IPS-18a (cell line): ENCODE measurements around the gene TUBA8.
"Not testable (repeated sequence)": the region's sequence is repeated elsewhere in the genome, so short reads cannot be mapped to it uniquely, and the experiment has no call there.

Source experiments
- H3K27ac ChIP-seq: one replicate; pipeline ENCODE4 v1.5.1; 2013; ENCODE audit warnings: low read length
- H3K27me3 ChIP-seq: one replicate; pipeline ENCODE4 v1.6.1; 2013; ENCODE audit warnings: mild to moderate bottlenecking, low read length; ENCODE audit not compliant: control insufficient read depth, insufficient read depth
- H3K36me3 ChIP-seq: one replicate; pipeline ENCODE4 v1.6.1; 2013; ENCODE audit warnings: low read depth, low read length; ENCODE audit not compliant: control insufficient read depth
- H3K4me1 ChIP-seq: one replicate; pipeline ENCODE4 v1.6.1; 2013; ENCODE audit warnings: low read depth, low read length; ENCODE audit not compliant: control insufficient read depth
- H3K4me3 ChIP-seq: one replicate; pipeline ENCODE4 v1.5.1; 2013; ENCODE audit warnings: low read length
- H3K9ac ChIP-seq: one replicate; pipeline ENCODE4 v1.6.1; 2013; ENCODE audit warnings: mild to moderate bottlenecking, low read length, moderate library complexity
- H3K9me3 ChIP-seq: one replicate; pipeline ENCODE4 v1.6.1; 2013; ENCODE audit warnings: low read depth, low read length; ENCODE audit not compliant: control insufficient read depth

Gene TUBA8

DNA sequence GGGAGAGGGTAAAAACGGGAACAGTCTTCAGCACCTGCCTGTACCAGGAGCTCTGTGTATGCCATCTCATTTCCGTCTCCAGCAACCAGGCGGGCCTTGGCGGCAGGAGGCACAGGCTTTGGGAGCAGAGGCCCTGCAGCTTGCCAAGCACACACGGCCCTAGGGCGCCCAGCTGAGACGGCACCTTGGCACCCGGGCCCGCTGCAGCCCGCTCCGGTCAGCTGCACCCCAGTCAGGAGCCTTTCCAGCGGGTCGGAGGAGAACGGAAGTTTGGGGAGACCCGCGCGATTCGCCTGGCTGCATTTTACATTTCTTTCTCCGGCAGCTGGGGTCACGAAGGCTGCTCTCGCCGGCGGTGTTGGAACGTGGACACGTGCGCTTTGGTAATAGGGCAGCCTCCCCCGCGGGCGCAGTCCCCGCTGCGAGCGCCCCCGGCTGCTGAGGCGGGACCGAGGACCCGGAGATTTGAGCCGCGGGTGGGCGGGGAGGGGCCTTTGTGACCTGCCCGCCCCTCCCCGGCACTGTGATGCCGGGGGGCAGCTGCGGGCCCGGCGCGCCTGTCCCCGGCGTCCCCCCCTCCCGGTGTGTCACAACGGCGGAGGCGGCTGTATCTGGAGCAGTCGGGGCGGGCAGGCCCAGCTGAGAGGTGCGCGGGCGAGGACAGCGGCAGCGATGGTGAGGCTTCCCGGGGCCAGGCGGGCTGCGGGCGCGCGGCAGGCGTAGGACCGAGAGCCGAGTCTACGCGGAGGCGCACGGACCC is at the start of gene TUBA8:
Gene TUBA8, plus strand, starts transcription at position 616 of the 760 bp plus-strand sequence. Its CDS starts 57 bp downstream, at position 673.
- peaks cover 37% of the 10 kb centered on the region for H3K27me3 ChIP-seq
- no peak within 1 kb of the TSS for H3K27ac ChIP-seq
- H3K9ac ChIP-seq: no peak within 1 kb of the TSS
- no peaks in the 10 kb centered on the region for H3K36me3 ChIP-seq
- H3K9me3 ChIP-seq: no peaks in the 10 kb centered on the region
- peaks cover 5% of the 10 kb centered on the region for H3K4me1 ChIP-seq
- peak within 1 kb of the TSS; percentile 49 for H3K4me3 ChIP-seq

- Histone ChIP-seq H3K36me3 (no peaks in the 10 kb centered on the region), H3K27me3 (no peaks in the 10 kb centered on the region), H3K4me3 (no peak overlapping the region), H3K4me1 (no peaks in the 10 kb centered on the region), H3K9me3 (no peaks in the 10 kb centered on the region), H3K27ac (no peak overlapping the region), H3K9ac (no peak overlapping the region)
Measured at GRCh38 chr22:18062421-18062820, 48.2 kb upstream of the TUBA8 start.

- H3K9me3 ChIP-seq: no peaks in the 10 kb centered on the region
- no peaks in the 10 kb centered on the region for H3K27me3 ChIP-seq
- no peak overlapping the region for H3K9ac ChIP-seq
- no peak overlapping the region for H3K27ac ChIP-seq
- no peaks in the 10 kb centered on the region for H3K36me3 ChIP-seq
- no peak overlapping the region for H3K4me3 ChIP-seq
- no peaks in the 10 kb centered on the region for H3K4me1 ChIP-seq
Measured at GRCh38 chr22:18063306-18063705, 47.3 kb upstream of the TUBA8 start.

- not testable (repeated sequence) for H3K27me3 ChIP-seq, H3K27ac ChIP-seq, H3K9me3 ChIP-seq, H3K4me3 ChIP-seq, H3K36me3 ChIP-seq, H3K4me1 ChIP-seq, H3K9ac ChIP-seq
Measured at GRCh38 chr22:18063715-18064114, 46.9 kb upstream of the TUBA8 start.

DNA sequence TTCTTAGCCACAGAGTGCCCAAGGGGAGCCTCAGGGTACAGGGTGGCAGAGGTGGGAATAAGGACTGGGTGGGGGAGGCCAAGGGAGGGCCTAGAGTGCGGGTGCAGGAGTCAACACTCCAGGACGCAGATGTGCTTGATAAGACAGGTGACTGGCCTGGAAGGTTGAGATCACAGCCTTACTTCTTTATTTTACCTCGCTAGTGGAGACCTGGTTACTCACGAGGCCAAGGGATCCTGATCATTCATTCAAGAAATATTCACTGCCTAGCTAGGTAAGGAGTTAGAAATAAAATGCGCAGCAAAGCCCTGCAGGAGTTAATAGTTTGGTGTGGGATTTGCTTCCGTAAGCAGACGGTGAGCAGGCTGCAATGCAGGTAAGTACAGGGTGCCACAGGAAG is 46.0 kb upstream of the TUBA8 start:
- Histone ChIP-seq H3K36me3 (no peaks in the 10 kb centered on the region), H3K4me3 (no peak overlapping the region), H3K9ac (no peak overlapping the region), H3K9me3 (no peaks in the 10 kb centered on the region), H3K4me1 (no peaks in the 10 kb centered on the region), H3K27ac (no peak overlapping the region), H3K27me3 (no peaks in the 10 kb centered on the region)

GRCh38 chr22:18065256-18065655 is 45.4 kb upstream of the TUBA8 start:
- Histone ChIP-seq H3K36me3 (no peaks in the 10 kb centered on the region), H3K27ac (no peak overlapping the region), H3K9me3 (no peaks in the 10 kb centered on the region), H3K4me3 (no peak overlapping the region), H3K9ac (no peak overlapping the region), H3K27me3 (no peaks in the 10 kb centered on the region), H3K4me1 (no peaks in the 10 kb centered on the region)

DNA sequence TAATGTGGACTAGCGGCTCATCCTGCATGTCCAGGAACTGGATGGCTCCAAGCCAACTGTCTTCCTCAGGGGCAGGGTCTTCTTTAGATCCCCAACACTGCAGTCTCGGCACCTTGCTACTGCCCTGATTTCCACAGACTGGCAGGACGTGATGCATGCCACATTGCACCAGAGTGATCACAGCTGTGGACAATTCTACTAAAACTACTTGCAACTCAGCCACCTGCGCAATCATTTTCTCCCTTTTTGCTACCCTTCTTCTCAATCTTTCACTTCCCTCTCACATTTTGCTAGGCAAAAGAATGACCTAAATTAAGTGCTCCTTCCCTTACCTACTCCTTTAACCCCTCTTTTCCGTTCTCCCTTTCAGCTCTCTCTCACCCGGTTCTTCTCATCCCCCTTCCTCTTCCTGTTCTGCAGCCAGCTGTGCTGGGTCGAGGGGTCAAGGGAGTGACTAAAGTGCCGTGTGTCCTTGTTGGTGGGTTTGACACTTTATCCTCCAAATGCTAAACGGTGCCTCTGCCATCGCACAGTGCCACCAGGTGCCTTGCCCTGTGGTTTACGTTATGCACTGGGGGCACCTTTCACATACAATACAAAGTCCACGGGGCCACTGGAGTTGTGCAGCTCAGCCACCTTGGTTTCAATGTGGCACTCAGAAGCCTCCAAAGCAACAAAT is 44.3 kb upstream of the TUBA8 start:
- Histone ChIP-seq H3K4me3 (no peak overlapping the region), H3K27me3 (no peaks in the 10 kb centered on the region), H3K36me3 (no peaks in the 10 kb centered on the region), H3K4me1 (no peaks in the 10 kb centered on the region), H3K9ac (no peak overlapping the region), H3K27ac (no peak overlapping the region), H3K9me3 (no peaks in the 10 kb centered on the region)

GRCh38 chr22:18067121-18067520 is 43.5 kb upstream of the TUBA8 start:
- H3K4me3 ChIP-seq: no peak overlapping the region
- no peaks in the 10 kb centered on the region for H3K36me3 ChIP-seq
- no peak overlapping the region for H3K9ac ChIP-seq
- H3K27me3 ChIP-seq: no peaks in the 10 kb centered on the region
- no peaks in the 10 kb centered on the region for H3K9me3 ChIP-seq
- H3K4me1 ChIP-seq: no peaks in the 10 kb centered on the region
- no peak overlapping the region for H3K27ac ChIP-seq

- H3K9ac ChIP-seq: no peak overlapping the region
- no peaks in the 10 kb centered on the region for H3K4me1 ChIP-seq
- H3K27me3 ChIP-seq: no peaks in the 10 kb centered on the region
- H3K36me3 ChIP-seq: no peaks in the 10 kb centered on the region
- H3K27ac ChIP-seq: no peak overlapping the region
- no peaks in the 10 kb centered on the region for H3K9me3 ChIP-seq
- no peak overlapping the region for H3K4me3 ChIP-seq
Measured at GRCh38 chr22:18067548-18068341, 42.9 kb upstream of the TUBA8 start.

DNA sequence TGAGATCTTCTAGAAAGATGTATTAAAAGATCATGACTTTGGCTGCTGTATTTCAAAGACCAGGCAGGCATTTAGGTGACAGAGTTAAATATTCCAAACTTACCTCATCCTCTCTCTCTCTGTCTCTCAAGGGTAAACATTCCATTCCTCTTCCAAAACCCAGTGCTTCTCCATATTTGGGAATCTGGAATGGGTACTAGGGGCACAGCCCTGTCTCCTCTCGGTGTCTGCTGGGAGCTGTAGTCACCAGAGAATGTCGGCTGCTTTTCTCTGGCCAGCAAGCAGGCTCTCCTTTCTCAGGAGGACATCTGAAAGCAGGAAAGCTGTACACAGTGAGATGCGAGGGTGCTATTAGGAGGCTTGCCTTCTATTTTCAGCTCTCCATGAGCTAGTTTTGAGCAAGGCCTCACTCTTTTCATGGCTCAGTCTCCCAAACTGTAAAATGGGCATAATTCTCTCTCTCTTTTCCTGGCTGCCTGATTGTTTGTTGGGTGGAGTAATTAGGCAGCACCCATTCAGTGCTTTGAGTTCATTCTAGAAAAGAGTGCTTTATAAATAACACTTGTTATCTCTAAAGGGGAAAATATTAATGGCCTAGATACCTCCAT is 42.1 kb upstream of the TUBA8 start:
- H3K9me3 ChIP-seq: no peaks in the 10 kb centered on the region
- no peak overlapping the region for H3K9ac ChIP-seq
- H3K27me3 ChIP-seq: no peaks in the 10 kb centered on the region
- no peak overlapping the region for H3K27ac ChIP-seq
- H3K4me3 ChIP-seq: no peak overlapping the region
- H3K36me3 ChIP-seq: no peaks in the 10 kb centered on the region
- H3K4me1 ChIP-seq: no peaks in the 10 kb centered on the region

- Histone ChIP-seq H3K27me3 (no peaks in the 10 kb centered on the region), H3K36me3 (no peaks in the 10 kb centered on the region), H3K4me1 (no peaks in the 10 kb centered on the region), H3K9ac (no peak overlapping the region), H3K27ac (no peak overlapping the region), H3K9me3 (no peaks in the 10 kb centered on the region), H3K4me3 (no peak overlapping the region)
Measured at GRCh38 chr22:18069041-18069440, 41.6 kb upstream of the TUBA8 start.
